DMS153 (cell line): ENCODE measurements around the gene PEX6.
"Not testable (repeated sequence)": the region's sequence is repeated elsewhere in the genome, so short reads cannot be mapped to it uniquely, and the experiment has no call there.

Source experiments
- DNase-seq: peaks from one replicate; lab custom pipeline; 2025; lab: John Stamatoyannopoulos, UW

The PEX6 gene

GRCh38 chr6:42966571-42966970 lies 12.4 kb downstream of the PEX6 start:
- DNase-seq: no peak

- no peak for DNase-seq
Measured at GRCh38 chr6:42963855-42964605, 15.0 kb downstream of the PEX6 start.

- DNase-seq: no peak
Measured at GRCh38 chr6:42963179-42963854, 15.7 kb downstream of the PEX6 start.

GRCh38 chr6:42962502-42963178 lies 16.3 kb downstream of the PEX6 start:
- DNase-seq: no peak

DNA sequence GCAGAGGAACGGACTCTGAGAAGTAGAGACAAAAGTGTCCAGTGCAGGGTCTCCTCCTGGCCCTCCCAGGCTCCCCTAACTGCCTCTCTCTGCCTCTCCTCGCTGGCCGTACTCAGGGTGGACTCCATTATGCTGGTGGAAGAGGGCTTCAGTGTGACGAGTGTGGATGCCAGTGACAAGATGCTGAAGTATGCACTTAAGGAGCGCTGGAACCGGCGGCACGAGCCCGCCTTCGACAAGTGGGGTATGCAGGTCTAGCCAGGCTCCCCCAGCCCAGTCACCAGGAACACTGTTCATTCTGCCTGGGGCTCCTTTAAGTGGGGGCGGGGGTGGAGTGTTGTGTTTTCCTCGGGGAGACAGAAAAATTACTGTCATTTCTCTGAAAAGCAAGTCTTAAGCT lies 16.9 kb downstream of the PEX6 start:
- DNase-seq: no peak

- no peak for DNase-seq
Measured at GRCh38 chr6:42961020-42961470, 17.9 kb downstream of the PEX6 start.

- no peak for DNase-seq
Measured at GRCh38 chr6:42960243-42961019, 18.6 kb downstream of the PEX6 start, which contains the start of gene GNMT. GNMT (plus strand) TSS chr6:42960754; CDS start chr6:42960768, 14 bp downstream.

- DNase-seq: no peak
Measured at GRCh38 chr6:42959917-42960242, 19.1 kb downstream of the PEX6 start.

- DNase-seq: no peak
Measured at GRCh38 chr6:42958125-42958524, 20.9 kb downstream of the PEX6 start.

DNA sequence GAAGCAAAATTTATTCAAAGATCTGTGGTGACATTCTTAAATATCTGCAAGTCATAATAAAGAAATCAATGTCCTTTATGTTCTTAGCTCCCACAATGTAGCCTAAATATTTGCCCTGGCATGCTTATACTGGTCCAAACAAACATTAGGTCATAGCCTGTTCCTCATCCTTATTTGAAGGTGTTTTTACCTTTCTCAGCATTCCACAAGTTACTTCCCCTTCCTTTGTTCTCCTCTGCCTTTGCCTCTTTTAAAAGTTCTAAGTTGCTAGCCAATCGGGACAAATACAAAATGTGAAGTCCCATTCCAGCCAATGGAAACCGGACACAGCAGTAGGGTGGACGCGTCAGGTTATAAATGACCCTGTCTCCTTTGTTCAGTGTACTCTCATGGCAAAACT lies 24.6 kb downstream of the PEX6 start:
- DNase-seq: not testable (repeated sequence)

DNA sequence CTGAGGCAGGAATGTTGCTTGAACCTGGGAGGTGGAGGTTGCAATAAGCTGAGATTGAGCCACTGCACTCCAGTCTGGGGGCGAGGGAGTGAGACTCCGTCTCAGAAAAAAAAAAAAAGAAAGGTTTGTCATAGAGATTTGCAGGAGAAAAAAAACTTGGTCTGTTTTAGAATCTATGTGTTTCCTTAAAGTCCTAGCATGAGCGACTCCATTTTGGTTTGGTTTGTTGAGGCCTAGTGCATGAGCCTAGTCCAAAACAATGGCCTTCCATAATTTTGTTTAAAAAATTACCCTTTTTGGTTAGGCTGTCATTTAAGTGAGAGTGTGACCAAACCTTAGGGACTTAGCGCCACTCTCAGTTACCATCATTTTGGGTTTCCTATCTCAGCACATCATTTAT lies 26.6 kb downstream of the PEX6 start:
- no peak for DNase-seq

- DNase-seq: no peak
Measured at GRCh38 chr6:42947950-42948349, 31.0 kb downstream of the PEX6 start.

DNA sequence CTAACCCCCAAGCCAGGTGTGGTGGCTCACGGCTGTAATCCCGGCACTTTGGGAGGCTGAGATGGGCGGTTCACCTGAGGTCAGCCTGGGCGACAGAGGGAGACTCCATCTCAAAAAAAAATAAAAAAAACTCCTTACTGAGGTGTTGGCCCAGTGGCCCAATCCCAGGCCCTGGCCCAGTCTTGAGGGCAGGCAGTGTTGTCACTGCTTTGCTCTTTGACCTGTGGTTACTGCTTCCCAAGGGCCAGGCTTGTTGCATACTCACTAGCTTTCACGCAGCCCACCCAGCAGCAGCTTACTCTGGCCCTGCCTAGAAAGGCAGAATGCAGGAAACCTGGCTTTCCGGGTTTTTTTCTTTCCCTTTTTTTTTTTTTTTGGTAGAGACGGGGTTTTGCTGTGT lies 36.5 kb downstream of the PEX6 start:
- no peak for DNase-seq

GRCh38 chr6:42941356-42941755 lies 37.6 kb downstream of the PEX6 start:
- not testable (repeated sequence) for DNase-seq

GRCh38 chr6:42940493-42941045 lies 38.4 kb downstream of the PEX6 start:
- no peak for DNase-seq

DNA sequence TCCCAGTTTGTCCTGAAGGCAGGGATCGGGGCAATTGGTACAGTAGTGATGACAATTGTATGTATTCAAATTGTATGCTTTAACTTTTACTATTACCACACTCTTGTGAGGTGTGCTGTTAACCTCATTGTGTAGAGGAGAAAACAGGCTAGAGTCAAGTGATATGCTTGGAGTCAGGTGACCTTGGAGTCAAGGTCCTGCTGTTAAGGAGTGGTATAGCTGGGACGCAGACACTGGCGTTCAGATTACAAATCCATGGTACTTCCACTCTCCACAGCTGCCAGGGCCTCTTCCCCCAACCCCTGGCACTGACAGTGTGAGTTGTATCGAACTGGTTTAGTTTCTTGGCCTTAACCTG lies 39.2 kb downstream of the PEX6 start:
- no peak for DNase-seq

- DNase-seq: no peak
Measured at GRCh38 chr6:42938987-42939809, 39.8 kb downstream of the PEX6 start.

GRCh38 chr6:42938428-42938796 lies 40.6 kb downstream of the PEX6 start:
- no peak for DNase-seq

DNA sequence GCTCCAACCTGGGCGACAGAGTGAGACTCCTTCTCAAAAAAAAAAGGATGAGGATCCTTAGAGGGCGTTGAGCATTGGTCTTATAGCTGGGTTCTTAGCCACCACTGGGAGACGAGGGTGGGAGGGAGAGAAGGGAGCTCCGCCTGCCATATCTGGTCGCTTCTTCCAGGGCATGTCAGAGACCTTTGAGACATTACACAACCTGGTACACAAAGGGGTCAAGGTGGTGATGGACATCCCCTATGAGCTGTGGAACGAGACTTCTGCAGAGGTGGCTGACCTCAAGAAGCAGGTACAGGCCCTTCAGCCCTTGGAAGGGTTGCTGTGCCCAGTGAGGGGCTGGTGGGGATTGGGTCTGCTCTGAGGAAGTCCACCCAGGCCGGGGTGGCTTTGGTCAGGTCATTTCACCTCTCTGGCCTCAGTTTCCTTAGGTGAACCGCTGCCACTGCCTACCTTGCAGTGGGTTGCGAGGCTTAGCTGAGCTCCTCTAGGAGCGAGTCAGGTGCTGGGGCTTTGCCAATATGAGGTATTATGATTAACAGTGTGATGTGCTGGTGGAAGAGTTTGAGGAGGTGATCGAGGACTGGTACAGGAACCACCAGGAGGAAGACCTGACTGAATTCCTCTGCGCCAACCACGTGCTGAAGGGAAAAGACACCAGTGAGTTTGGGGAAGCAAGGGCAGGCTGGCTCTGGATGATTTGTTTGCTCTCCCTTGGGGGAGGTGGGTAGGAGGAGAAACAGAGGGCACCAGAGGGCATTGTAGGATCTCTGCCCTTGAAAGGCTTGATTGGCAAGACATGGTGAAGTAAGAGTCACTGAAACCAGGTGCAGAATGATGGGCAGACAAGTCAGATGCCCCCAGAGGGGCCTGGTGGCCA lies 41.2 kb downstream of the PEX6 start:
- DNase-seq: no peak

DNA sequence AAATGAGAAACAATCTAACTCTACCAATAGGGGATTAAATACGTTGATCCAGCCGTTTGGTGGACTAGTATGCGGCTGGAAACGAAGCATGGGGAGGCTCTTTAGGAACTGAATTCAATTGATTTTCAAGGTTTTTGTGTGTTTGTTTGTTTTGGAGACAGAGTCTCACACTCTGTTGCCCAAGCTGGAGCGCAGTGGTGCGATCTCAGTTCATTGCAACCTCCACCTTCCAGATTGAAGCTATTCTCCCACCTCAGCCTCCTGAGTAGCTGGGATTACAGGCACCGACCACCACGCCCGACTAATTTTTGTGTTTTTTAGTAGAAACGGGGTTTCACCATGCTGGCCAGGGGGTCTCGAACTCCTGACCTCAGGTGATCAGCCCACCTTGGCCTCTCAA lies 42.6 kb downstream of the PEX6 start:
- no peak for DNase-seq
